Metanephros (tissue), 2 donors: ENCODE results near the gene ADGRD1. TPM values are rescaled to one million over a fixed set of nuclear protein-coding genes. Genes with fewer than 3 reads are reported as not detected.

ENCODE experiments used
- small RNA-seq: library from RNA; depleted of rRNA; stranded (forward); fragments of <200 nt; gene quantifications from one replicate; pipeline ENCODE3, GENCODE V24; 2014; ENCODE audit warnings: low replicate concordance
- total RNA-seq: library from RNA; depleted of rRNA; stranded (reverse); fragments of >200 nt; gene quantifications from one replicate; pipeline ENCODE4 v1.2.3, GENCODE V29; 2014

ADGRD1 gene
- total RNA-seq, result 16.8 TPM

DNA sequence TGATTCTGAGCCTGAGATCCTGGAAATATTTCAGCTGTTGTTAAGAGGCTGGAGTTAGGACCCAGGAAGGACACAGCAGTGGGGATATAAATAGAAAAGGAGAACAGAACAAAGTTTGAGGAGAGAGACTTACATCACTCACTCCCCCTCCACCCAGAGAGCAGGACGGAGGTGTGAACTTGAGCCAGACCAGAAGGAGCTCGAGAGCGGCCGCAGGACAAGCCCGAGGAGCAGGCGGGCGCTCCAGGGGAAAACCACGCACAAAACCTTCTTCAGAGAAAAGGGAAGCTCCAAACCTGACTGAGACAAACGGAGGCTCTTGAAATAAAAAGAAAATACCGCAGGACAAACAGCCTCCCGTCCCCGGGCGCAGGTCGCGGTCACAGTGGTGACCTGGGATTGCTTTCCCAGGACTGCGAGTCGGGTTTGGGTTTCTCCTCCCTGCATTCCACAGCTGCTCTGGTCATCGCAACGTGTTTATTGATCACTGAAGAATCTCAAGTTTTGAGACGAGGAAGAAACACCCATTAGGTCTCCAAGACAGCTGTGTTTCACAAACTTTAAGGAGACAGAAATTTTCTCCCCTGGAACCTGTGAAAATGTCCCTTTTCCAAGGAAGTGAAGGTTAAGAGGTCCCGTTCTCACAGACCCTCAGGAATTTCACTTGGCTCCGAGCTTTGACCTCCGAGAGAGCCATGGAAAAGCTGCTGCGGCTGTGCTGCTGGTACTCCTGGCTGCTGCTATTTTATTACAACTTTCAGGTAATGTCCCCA lies at the start of gene ADGRD1:
Gene ADGRD1 (plus strand): TSS at position 137 of the 773 bp plus-strand sequence. CDS start 559 bp downstream, at position 696.

Small RNAs within 50 kb of the gene (small RNA-seq; reads per million reads assigned to genes)
- not detected for gene RF00019

Other genes with a start within 250 kb of the ADGRD1 start
- gene RIMBP2, start 237.6 kb upstream of the ADGRD1 start, total RNA-seq, result 21.4 TPM
- gene STX2, start 114.7 kb upstream of the ADGRD1 start, total RNA-seq, result 16.2 TPM
- gene RAN, start 81.8 kb upstream of the ADGRD1 start, total RNA-seq, result 155 TPM